Activated CD4-positive, CD25-positive, alpha-beta regulatory T cell treated with anti-CD3 and anti-CD28 coated beads, Interleukin-2, amount 50 U/mL, for 24 hours (primary cell): ENCODE results near the gene IL22RA1.

ENCODE experiments used
- ATAC-seq, 2 donors: fragments of 150-1000 bp; cut with Tn5 transposase; one replicate each; pipeline ENCODE4 v1.10.0; 2021; ENCODE audit warnings: mild to moderate bottlenecking in 1 of 2, moderate library complexity in 1 of 2

Gene IL22RA1

DNA sequence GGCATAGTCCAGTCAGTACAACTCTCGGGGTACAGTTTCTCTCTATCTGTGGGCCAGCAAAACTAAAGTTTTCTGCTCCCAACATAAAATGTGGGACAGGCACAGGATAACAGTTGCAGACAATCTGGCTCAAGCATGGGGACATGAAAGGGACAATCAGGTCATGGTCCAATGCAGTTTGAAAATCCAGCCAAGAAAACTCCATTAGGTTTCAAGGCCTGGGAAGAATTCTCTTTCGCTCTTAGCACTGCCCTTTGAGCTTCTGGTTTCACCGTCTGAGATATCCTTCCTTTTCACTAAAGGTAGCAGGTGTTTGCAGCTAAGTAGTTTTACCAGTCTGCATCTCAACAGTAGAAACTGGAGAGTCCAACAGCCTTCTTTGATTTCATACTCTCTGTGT lies 21.1 kb upstream of the IL22RA1 start:
- ATAC-seq, result no peak

- no peak for ATAC-seq
Measured at GRCh38 chr1:24162201-24162600, 19.3 kb upstream of the IL22RA1 start.

DNA sequence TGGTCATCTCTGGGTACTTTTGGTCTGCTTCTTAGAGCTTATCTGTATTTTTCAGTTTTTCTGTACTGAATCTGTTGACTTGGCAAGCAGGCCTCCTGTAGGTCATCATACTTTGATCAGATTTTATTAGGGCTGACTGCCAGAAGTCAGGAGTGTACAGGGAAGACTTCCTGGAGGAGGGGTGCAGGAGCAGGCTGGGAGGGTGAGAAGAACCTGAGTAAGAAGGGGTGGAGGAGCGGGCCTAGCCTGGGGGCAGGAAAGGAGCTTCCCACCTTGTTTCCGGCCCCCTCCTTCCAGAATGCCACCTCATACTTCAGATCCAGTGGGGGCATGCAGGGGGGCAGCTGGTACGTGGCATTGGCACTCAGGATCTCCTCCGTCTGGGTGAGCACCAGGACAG lies 18.3 kb upstream of the IL22RA1 start:
- no peak for ATAC-seq

GRCh38 chr1:24159366-24159765 lies 16.4 kb upstream of the IL22RA1 start:
- ATAC-seq, result no peak

DNA sequence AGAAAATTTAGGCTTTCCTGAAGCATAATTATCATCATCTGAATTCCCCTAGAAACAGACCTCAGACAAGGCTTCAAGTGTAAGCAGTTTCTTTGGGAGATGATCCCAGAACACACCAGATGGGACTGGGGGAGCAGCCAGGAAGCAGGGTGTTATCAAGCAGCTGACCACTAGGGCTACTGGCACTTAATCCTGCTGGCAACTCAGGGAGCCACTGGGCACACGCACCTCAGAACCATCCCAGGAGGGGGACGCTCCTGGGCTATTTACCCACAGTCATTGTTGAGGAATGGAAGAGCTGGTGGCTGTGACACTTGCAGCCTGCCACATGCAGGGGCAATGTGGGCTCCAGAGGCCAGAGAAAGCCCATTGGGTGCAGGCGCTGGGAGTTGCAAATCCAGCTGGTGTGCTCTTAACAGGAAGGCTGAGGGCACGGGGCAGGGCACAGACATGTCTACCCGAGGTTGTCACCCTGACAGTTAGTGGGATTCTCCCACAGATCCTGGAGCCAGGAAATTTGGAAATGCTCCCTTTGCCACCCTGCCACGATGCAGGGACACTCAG lies 15.1 kb upstream of the IL22RA1 start:
- ATAC-seq, result no peak

- no peak for ATAC-seq
Measured at GRCh38 chr1:24156542-24157260, 13.8 kb upstream of the IL22RA1 start.

- no peak for ATAC-seq
Measured at GRCh38 chr1:24155011-24155782, 12.3 kb upstream of the IL22RA1 start.

GRCh38 chr1:24154215-24154614 lies 11.3 kb upstream of the IL22RA1 start:
- no peak for ATAC-seq

DNA sequence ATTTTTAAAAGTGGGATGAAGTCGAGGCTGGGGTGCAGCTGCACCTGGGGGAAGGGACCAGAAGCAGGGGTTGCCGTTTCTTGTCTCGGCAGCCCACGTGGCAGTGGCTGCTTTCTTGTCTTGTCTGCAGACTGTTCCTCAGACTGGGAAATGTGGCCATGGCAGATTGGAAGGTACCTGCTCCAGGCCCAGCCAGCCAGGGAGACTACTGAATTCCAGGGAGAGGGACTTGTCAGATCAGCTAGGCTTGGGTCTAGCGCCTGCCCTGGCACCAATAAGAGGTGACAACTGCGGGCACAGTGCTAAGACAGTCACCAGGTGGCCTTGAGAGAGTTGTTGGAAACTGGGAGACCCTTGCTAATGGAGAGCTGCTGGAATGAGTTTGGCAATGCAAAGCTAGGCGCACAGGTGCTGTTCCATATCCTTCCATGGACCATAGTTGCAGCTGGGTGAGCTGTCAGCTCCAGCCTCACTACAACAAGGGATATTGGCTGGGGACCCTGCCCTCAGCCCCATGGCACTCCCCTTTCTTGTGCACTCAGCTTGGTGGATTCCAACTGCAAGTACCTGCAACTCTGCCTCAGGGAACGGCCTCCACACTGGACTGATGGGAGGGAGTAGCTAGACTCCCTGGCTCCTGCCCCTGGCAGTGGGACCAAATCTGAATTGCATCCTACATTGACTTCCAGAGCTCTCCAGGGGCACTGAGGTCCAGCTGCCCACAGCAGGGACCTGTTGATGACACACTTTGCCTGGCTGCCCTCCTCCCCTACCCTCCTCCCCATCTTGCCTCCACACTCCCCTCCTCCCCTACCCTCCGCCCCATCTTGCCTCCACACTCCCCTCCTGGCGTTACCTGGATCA lies 9.9 kb upstream of the IL22RA1 start:
- no peak for ATAC-seq

DNA sequence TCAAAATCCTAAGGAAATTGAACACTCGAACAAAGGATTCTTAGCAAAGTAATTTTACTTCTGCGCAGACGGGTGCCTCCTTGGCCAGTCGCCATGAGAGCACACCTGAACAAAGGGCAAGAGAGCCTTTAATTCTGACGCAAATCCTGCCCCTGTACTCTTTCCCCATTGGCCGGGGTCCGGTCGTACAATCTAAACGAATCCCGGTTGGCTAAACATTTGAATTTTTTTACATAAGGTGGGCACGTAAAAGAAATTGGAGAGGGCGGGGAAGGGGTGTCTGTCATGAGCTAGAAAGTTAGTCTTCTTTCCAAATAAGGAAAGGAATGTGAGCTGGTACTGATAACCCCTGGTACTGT lies 8.2 kb upstream of the IL22RA1 start:
- ATAC-seq, result no peak

GRCh38 chr1:24150234-24151174 lies 7.6 kb upstream of the IL22RA1 start:
- peak; percentile 83 to 86 for ATAC-seq

GRCh38 chr1:24149866-24150233 lies 6.9 kb upstream of the IL22RA1 start:
- ATAC-seq, result peak; percentile 91 to 95

DNA sequence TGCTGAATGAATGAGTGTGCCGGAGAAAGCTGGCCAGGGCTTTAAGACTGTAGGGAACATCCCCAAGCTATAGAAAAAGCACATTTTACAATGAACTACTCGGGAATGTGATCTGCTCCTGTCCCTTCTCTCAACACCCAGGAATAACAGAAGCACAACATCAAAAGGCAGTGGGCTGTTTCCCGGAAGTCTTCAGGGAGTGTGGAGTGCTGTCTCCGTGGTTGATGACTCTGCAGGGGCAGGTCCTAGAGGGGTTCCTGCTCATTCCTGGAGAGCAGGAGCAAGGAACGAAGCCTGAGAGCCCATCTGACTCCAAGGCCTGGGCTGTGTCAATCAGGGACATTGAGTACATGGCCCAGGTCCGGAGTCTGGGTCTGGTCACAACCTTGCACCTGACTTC lies 4.9 kb upstream of the IL22RA1 start:
- no peak for ATAC-seq

DNA sequence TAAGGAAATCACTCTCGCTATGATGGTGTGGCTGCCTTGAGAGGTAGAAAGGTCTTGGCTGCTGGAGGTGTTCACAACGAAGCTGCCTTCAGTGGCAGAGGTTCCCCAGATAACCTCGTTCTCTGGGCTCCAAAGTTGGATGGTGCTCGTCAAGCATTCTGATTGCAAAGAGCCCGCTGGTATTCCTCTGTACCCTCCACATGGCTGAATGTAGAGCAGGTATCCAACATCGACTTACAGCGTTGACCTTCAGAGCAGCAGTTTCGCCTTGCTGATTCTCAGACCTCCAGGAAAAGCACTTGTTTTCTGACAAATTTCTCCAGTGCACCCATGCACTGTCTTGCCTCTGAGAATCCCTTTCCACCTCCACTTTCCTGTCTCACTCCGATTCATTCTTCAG lies 4.3 kb upstream of the IL22RA1 start:
- no peak for ATAC-seq

DNA sequence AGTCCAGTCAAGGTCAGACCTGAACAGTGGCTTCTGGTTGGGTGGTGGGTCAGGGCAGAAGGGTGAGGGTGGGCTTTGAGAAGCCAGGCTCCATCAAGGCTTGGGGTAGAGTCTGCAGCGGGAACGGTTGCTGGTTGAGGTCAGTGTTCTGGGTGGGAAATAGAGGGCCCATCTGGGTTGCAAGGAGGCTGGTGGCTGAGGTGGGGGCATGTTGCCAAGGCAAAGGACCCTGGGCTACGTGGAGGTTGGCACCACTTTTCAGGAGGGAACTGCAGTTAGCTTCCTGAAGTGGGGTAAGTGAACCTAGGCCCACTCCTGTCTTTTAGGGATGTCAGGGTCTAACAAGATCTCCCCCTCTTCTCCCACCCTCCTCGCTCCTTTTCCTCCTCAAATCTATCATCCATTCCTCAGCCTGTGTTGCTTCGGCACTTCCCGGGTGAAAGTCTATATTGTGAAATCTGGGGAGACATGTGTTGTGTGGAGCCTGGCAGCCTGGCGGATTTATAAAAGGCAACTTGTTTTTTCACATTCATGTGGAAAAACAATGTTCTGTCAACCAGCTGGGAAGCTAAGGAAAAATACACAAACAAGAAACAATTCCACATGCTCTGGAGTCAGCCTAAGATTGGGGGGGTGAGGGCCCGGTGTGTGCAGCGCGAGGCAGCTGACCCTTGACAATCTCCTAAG lies 1.5 kb downstream of the IL22RA1 start:
- ATAC-seq, result no peak

- no peak for ATAC-seq
Measured at GRCh38 chr1:24140741-24141181, 2.2 kb downstream of the IL22RA1 start.

GRCh38 chr1:24139841-24140425 lies 3.0 kb downstream of the IL22RA1 start:
- ATAC-seq, result no peak

DNA sequence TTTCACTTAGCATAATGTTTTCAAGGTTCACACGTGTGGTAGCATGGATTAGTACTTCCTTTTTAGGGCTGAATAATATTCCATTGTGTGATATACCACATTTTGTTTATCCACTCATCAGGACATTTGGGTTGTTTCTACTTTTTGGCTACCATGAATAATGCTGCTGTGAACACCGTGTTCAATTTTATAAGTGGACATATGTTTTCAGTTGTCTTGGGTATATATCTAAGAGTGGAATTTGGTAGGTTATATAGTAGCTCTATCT lies 3.8 kb downstream of the IL22RA1 start:
- no peak for ATAC-seq

- no peak for ATAC-seq
Measured at GRCh38 chr1:24138476-24139221, 4.3 kb downstream of the IL22RA1 start.

GRCh38 chr1:24136956-24137539 lies 5.9 kb downstream of the IL22RA1 start:
- ATAC-seq, result no peak
